ENCODE results near the gene USP32.
A peak's percentile ranks its signal among the peaks of the same experiment; 100 is the strongest.

USP32 gene

GRCh38 chr17:60174035-60174434, 217.9 kb downstream of the USP32 start:
- Mint-ChIP-seq H3K9me3 (no peaks in the 10 kb centered on the region), H3K4me3 (no peak overlapping the region), H3K27me3 (no peaks in the 10 kb centered on the region), H3K4me1 (ENCODE audit: low read depth) (peaks cover 22% of the 10 kb centered on the region), H3K36me3 (ENCODE audit: low read depth) (peaks cover 19% of the 10 kb centered on the region), H3K27ac (no peak overlapping the region)
- no peak for DNase-seq

- peaks cover 22% of the 10 kb centered on the region for H3K4me1 Mint-ChIP-seq (ENCODE audit: low read depth)
Observed at GRCh38 chr17:60173304-60173819, 218.6 kb downstream of the USP32 start.

GRCh38 chr17:60171753-60172079, 220.2 kb downstream of the USP32 start:
- no peaks in the 10 kb centered on the region for H3K27me3 Mint-ChIP-seq
- no peak overlapping the region for H3K4me3 Mint-ChIP-seq
- H3K9me3 Mint-ChIP-seq = no peaks in the 10 kb centered on the region
- DNase-seq = no peak
- peaks cover 7% of the 10 kb centered on the region for H3K36me3 Mint-ChIP-seq (ENCODE audit: low read depth)
- peaks cover 22% of the 10 kb centered on the region for H3K4me1 Mint-ChIP-seq (ENCODE audit: low read depth)
- no peak overlapping the region for H3K27ac Mint-ChIP-seq

More at GRCh38 chr17:60173304-60173819, 218.6 kb downstream of the USP32 start:
- Mint-ChIP-seq H3K27me3 (no peaks in the 10 kb centered on the region), H3K36me3 (ENCODE audit: low read depth) (peaks cover 13% of the 10 kb centered on the region), H3K27ac (peak overlapping the region; percentile 1), H3K4me3 (no peak overlapping the region), H3K9me3 (no peaks in the 10 kb centered on the region)
- DNase-seq = no peak

DNA sequence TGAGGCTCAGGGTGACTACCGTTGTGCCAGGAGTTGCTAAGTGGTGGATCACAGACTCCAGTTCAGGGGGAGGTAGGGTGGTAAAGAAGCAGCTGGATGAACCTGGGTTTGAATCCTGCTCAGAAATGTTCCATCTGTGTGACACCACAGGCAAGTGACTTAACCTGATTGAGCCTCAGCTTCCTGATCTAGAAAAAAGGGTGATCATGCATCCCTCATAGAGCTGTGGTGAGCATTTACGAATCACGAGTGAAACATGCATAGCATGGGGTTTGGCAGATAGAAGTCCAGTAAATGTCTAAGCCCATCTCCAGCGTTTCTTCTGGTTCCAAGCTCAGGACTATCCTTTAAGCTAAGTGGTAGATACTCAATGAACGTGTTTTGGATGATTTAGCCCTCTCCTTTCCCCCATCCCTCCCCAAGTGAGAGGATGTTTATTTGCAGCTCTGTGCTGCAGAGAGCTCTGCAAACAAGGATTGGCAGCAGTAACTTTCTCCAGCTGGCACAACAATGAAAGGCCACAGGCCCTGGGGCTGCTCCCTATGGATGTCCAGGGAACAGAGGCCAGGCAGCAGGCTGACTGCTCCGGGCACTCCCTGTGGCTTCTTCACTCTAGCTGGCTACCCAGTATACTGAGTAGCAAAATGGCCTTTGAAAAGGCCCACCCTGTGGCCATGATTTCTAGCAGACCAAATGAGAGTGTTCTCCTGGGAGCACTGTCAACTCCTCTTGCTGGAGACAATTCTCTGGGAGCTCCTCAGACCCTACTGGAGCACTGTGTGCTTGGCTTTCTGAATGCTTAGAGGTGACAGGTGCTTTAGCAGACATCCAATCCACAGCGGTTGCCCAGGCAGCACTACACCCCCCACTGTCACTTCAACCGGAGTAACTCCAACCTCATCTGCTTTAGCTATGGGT, 220.8 kb downstream of the USP32 start:
- H3K9me3 Mint-ChIP-seq = no peaks in the 10 kb centered on the region
- no peaks in the 10 kb centered on the region for H3K27me3 Mint-ChIP-seq
- no peak for DNase-seq
- H3K4me3 Mint-ChIP-seq = no peak overlapping the region
- no peak overlapping the region for H3K27ac Mint-ChIP-seq
- H3K4me1 Mint-ChIP-seq (ENCODE audit: low read depth) = peaks cover 24% of the 10 kb centered on the region
- H3K36me3 Mint-ChIP-seq (ENCODE audit: low read depth) = peaks cover 2% of the 10 kb centered on the region

GRCh38 chr17:60169921-60170817, 221.8 kb downstream of the USP32 start:
- H3K36me3 Mint-ChIP-seq (ENCODE audit: low read depth) = no peaks in the 10 kb centered on the region
- H3K4me1 Mint-ChIP-seq (ENCODE audit: low read depth) = peaks cover 31% of the 10 kb centered on the region
- H3K27me3 Mint-ChIP-seq = no peaks in the 10 kb centered on the region
- no peaks in the 10 kb centered on the region for H3K9me3 Mint-ChIP-seq
- no peak overlapping the region for H3K4me3 Mint-ChIP-seq
- no peak for DNase-seq
- H3K27ac Mint-ChIP-seq = peak overlapping the region; percentile 34

DNA sequence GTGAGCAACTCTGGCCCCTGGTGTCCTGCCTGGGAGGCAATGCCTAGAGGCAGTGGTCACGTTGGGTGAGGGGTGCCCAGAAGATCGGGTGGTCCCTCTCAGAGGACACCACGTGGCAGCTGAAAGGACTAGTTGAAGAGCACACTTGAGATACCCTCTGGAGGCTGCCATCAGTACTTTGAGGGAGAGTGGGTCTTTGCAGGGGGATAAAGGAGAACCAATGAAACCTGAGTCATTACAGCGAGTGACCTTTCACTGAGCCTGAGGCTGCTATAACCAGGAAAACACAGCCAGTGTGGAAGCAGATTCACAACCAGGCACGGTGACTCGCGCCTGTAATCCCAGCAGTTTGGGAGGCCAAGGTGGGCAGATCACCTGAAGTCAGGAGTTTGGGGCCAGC, 223.3 kb downstream of the USP32 start:
- Mint-ChIP-seq H3K27ac (no peak overlapping the region), H3K9me3 (no peaks in the 10 kb centered on the region), H3K4me1 (ENCODE audit: low read depth) (peaks cover 29% of the 10 kb centered on the region), H3K36me3 (ENCODE audit: low read depth) (no peaks in the 10 kb centered on the region), H3K27me3 (no peaks in the 10 kb centered on the region), H3K4me3 (no peak overlapping the region)
- DNase-seq = no peak

- H3K4me3 Mint-ChIP-seq = no peak overlapping the region
- H3K4me1 Mint-ChIP-seq (ENCODE audit: low read depth) = peaks cover 23% of the 10 kb centered on the region
- DNase-seq = no peak
- H3K27ac Mint-ChIP-seq = no peak overlapping the region
- peaks cover under 1% of the 10 kb centered on the region for H3K27me3 Mint-ChIP-seq
- no peaks in the 10 kb centered on the region for H3K9me3 Mint-ChIP-seq
- no peaks in the 10 kb centered on the region for H3K36me3 Mint-ChIP-seq (ENCODE audit: low read depth)
Observed at GRCh38 chr17:60167065-60167741, 224.7 kb downstream of the USP32 start.

DNA sequence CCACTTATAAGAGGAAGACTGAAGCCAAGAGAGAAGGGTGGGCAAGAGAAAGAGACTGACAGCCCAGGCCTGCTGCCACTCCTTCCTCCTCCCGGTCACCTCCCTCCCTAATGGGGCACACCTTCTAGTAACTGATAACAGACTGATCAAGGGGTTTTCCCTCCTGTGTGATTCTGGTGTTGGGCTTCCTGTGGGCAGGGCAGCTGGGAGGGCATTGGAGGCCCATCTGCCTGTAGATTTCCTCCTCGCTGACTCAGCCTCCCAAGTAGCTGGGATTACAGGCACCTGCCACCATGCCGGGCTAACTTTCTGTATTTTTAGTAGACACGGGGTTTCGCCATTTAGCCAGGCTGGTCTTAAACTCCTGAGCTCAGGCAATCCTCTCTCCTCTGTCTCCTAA, 226.0 kb downstream of the USP32 start:
- no peaks in the 10 kb centered on the region for H3K36me3 Mint-ChIP-seq (ENCODE audit: low read depth)
- no peaks in the 10 kb centered on the region for H3K9me3 Mint-ChIP-seq
- H3K27ac Mint-ChIP-seq = no peak overlapping the region
- H3K4me1 Mint-ChIP-seq (ENCODE audit: low read depth) = peaks cover 23% of the 10 kb centered on the region
- peaks cover 8% of the 10 kb centered on the region for H3K27me3 Mint-ChIP-seq
- DNase-seq = no peak
- H3K4me3 Mint-ChIP-seq = no peak overlapping the region

DNA sequence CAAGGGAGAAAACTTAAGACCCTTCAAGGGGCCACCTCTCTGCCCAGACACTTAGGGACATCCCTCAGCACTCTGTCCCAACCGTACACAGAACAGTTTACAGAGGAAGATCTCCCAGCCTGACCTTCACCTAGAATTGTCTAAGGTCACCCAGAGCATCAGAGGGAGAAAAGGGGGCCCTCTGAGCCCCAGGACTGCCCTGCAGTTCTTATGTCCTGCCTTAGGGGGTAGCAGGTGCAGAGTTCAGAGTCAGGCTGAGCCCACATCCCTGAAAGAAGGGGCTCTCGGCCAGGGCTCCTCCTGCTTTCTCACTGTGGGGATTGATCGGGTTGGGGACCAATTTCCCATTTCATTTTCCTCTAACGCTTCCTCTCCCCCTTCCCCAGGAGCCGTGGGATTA, 226.7 kb downstream of the USP32 start:
- DNase-seq = no peak
- Mint-ChIP-seq H3K27ac (no peak overlapping the region), H3K9me3 (no peaks in the 10 kb centered on the region), H3K27me3 (peaks cover 13% of the 10 kb centered on the region), H3K36me3 (ENCODE audit: low read depth) (no peaks in the 10 kb centered on the region), H3K4me1 (ENCODE audit: low read depth) (peaks cover 15% of the 10 kb centered on the region), H3K4me3 (no peak overlapping the region)

- Mint-ChIP-seq H3K36me3 (ENCODE audit: low read depth) (no peaks in the 10 kb centered on the region), H3K27ac (no peak overlapping the region), H3K4me1 (ENCODE audit: low read depth) (peaks cover 10% of the 10 kb centered on the region), H3K4me3 (no peak overlapping the region), H3K9me3 (no peaks in the 10 kb centered on the region), H3K27me3 (peaks cover 16% of the 10 kb centered on the region)
- DNase-seq = no peak
Observed at GRCh38 chr17:60164697-60165096, 227.2 kb downstream of the USP32 start.

DNA sequence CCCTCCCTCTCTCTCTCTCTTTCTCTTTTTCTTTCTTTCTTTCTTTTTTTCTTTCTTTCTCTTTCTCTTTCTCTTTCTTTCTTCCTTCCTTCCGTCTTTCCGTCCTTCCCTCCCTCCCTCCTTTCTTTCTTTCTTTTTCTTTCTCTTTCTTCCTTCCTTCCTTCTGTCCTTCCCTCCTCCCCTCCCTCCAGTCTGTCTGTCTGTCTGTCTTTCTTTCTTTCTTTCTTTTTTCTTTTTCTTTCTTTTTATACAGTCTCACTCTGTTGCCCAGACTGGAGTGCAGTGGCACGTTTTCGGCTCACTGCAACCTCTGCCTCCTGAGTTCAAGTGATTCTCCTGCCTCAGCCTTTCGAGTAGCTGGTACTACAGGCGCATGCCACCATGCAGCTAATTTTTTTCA, 227.8 kb downstream of the USP32 start:
- Mint-ChIP-seq H3K36me3 (ENCODE audit: low read depth) (no peaks in the 10 kb centered on the region), H3K27me3 (peaks cover 16% of the 10 kb centered on the region), H3K4me3 (no peak overlapping the region), H3K27ac (no peak overlapping the region), H3K4me1 (ENCODE audit: low read depth) (peaks cover 9% of the 10 kb centered on the region), H3K9me3 (no peaks in the 10 kb centered on the region)
- no peak for DNase-seq

DNA sequence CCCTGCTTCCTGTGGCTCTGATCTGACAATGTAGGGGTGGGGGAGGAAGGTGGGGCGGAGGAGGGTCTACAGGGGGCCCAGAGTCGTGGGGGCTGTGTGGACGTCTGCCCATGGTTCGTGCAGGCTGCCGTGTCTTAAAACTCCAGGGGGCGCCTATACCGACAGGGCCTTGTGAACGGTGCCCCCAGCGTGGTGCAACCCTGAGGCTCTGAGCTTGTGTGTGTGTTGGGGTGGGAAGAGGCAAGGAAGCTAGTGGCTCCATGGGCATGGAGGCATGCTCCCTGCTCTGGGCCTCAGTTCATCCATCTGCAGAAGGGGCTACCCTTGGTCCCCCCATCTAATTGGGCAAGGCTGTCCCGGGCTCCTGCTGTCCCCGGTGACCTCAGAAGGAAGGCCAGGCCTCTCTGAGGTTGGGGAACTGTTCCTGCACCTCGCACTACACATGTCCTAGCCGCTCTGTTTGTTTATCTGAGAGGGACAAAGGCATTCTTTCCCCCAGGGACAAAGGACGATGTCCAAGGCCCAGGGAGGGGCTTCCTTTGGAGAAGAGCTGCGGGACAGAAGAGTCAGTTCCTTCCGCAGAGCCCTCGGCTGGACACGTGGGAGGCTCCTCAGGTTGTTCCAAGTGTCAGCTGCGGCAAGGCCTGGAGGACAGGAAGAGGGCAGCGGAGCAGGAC, 228.7 kb downstream of the USP32 start:
- Mint-ChIP-seq H3K4me1 (ENCODE audit: low read depth) (peaks cover 9% of the 10 kb centered on the region), H3K4me3 (no peak overlapping the region), H3K27ac (no peak overlapping the region), H3K9me3 (no peaks in the 10 kb centered on the region), H3K36me3 (ENCODE audit: low read depth) (no peaks in the 10 kb centered on the region), H3K27me3 (peaks cover 20% of the 10 kb centered on the region)
- DNase-seq = no peak

DNA sequence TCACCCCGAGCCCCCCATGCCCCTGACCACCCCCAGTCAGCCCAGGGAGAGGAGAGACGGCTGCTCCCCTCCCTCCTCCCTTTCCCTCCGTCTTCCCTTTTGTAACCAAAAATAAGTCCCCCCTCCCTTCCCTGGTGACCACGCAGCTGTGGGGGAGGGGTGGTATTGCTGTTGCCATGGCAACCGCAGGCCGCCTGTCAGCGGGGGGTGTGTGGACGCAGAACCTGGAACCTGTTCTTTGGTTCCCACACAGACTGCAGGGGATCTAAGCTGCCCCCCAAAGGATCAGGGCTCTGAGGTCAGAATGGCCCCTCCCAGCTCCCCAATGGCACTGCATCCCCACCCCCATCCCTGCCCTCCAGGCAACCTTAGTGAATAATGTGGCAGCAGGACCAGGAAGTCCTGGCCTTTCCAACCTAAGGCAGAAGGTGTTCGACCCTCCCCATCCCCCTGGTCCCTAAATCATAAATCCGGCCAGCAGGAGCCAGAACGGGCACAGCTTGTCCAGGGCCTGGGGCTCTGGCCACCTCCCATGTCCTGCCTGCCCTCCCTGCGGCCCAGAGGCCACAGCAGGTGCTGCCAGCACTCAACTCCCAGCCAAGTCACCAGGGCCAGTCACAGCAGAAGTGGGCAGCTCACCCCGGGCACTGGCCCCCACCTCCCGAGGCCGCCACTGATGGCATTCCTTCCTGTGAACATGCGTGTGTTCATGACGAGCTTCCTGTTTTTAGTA, 230.2 kb downstream of the USP32 start:
- DNase-seq = no peak
- no peaks in the 10 kb centered on the region for H3K9me3 Mint-ChIP-seq
- no peak overlapping the region for H3K4me3 Mint-ChIP-seq
- no peaks in the 10 kb centered on the region for H3K36me3 Mint-ChIP-seq (ENCODE audit: low read depth)
- H3K27me3 Mint-ChIP-seq = peaks cover 24% of the 10 kb centered on the region
- no peak overlapping the region for H3K27ac Mint-ChIP-seq
- H3K4me1 Mint-ChIP-seq (ENCODE audit: low read depth) = peaks cover 9% of the 10 kb centered on the region
